Panc1 (cell line): ENCODE data around the gene PCIF1. TPM values are rescaled to one million over a fixed set of nuclear protein-coding genes. Genes with fewer than 3 reads are reported as not detected.
"Not testable (repeated sequence)": the region's sequence is repeated elsewhere in the genome, so short reads cannot be mapped to it uniquely, and the experiment has no call there.

Experiments used
- ATAC-seq: fragments of 200-7000 bp; cut with Tn5 transposase; 2 replicates; pipeline ENCODE4 v1.9.1; 2020; ENCODE audit warnings: mild to moderate bottlenecking, moderate library complexity
- BruUV-seq: library from RNA; stranded (reverse); fragments of 400-500 nt; replicated peaks from 2 replicates; lab custom pipeline; 2021; lab: Mats Ljungman, UMichigan
- CTCF ChIA-PET: fragments of 300-600 bp; sonication (Branson Sonifier 250); formaldehyde crosslinking; loops from one replicate; lab custom pipeline; 2022; ENCODE audit warnings: antibody characterized with exemption; lab: Charles Lee
- POLR2A ChIA-PET: fragments of 300-600 bp; sonication (Branson Sonifier 250); formaldehyde crosslinking; loops from one replicate; lab custom pipeline; 2022; ENCODE audit warnings: antibody characterized with exemption; lab: Charles Lee
- DNase-seq: peaks from one replicate; pipeline ENCODE4 v3.0.0-alpha.2; 2010; ENCODE audit warnings: low read depth, low spot score
- H3K27ac ChIP-seq: 2 replicates; pipeline ENCODE4 v1.5.1; 2011; ENCODE audit warnings: mild to moderate bottlenecking, low read length, inconsistent platforms
- H3K27me3 ChIP-seq: fragments of 200-500 bp; sonication (Bioruptor generic); 2 replicates; pipeline ENCODE4 v1.6.0; 2014; ENCODE audit warnings: low read length, inconsistent platforms; ENCODE audit not compliant: control insufficient read depth, insufficient read depth
- H3K36me3 ChIP-seq: fragments of 200-500 bp; sonication (Bioruptor generic); 2 replicates; pipeline ENCODE4 v1.5.1; 2014; ENCODE audit warnings: inconsistent platforms, mild to moderate bottlenecking, low read length, moderate library complexity; ENCODE audit not compliant: control insufficient read depth, insufficient read depth
- H3K4me1 ChIP-seq: 2 replicates; pipeline ENCODE4 v1.5.1; 2011; ENCODE audit warnings: inconsistent platforms, mild to moderate bottlenecking, low read length, moderate library complexity; ENCODE audit not compliant: control insufficient read depth, insufficient read depth
- H3K4me3 ChIP-seq, 2 experiments: 2 replicates each; pipeline ENCODE4 v1.5.1; 2011 to 2012; ENCODE audit warnings: low read depth in 2 of 2, low read length in 2 of 2, mild to moderate bottlenecking in 2 of 2, inconsistent platforms in 1 of 2, moderate library complexity in 1 of 2
- H3K9me3 ChIP-seq: fragments of 200-500 bp; sonication (Bioruptor generic); 2 replicates; pipeline ENCODE4 v1.5.1; 2014; ENCODE audit warnings: low read depth, mild to moderate bottlenecking, inconsistent platforms, low read length, moderate library complexity; ENCODE audit not compliant: control insufficient read depth, insufficient read depth
- POLR2AphosphoS5 ChIP-seq: IDR thresholded peaks from 2 replicates; pipeline ENCODE4 v1.6.1; 2012; ENCODE audit warnings: mild to moderate bottlenecking, low read depth, low read length, moderate library complexity
- SIN3A ChIP-seq: IDR thresholded peaks from 2 replicates; pipeline ENCODE4 v1.6.1; 2012; ENCODE audit warnings: low read depth, mild to moderate bottlenecking, low read length, moderate library complexity, borderline replicate concordance; ENCODE audit not compliant: insufficient read depth
- TCF7L2 ChIP-seq: IDR thresholded peaks from 2 replicates; pipeline ENCODE4 v1.6.1; 2011; ENCODE audit warnings: mild to moderate bottlenecking, low read depth, low read length, inconsistent platforms
- in situ Hi-C: cut with HindIII; loops from 2 replicates; pipeline ENCODE4 v1.10.0; 2016; ENCODE audit warnings: low sequenced_read_pairs, low pct_unique_long_range_greater_than_20kb
- intact Hi-C: fragments of 100-400 bp; cut with micrococcal nuclease; formaldehyde crosslinking; loops from one replicate; pipeline ENCODE4 v1.10.0; 2022; ENCODE audit not compliant: unreplicated experiment
- total RNA-seq: library from RNA; stranded (reverse); gene quantifications from one replicate; pipeline ENCODE4 v1.2.1, GENCODE V29; 2021; ENCODE audit not compliant: unreplicated experiment
- TF ChIP-seq, protein P1 (sequence below), 2 experiments: IDR thresholded peaks; 2 replicates each; pipeline ENCODE4 v1.6.1; 2011 to 2012; ENCODE audit warnings: low read depth in 2 of 2, control low read depth in 1 of 2, low read length in 1 of 2, mild to moderate bottlenecking in 1 of 2, moderate library complexity in 1 of 2; ENCODE audit not compliant: insufficient read depth in 1 of 2
- TF ChIP-seq, protein P2 (sequence below): fragments of 450-650 bp; IDR thresholded peaks from 2 replicates; pipeline ENCODE4 v1.5.1; 2017; ENCODE audit warnings: mild to moderate bottlenecking

Gene PCIF1
- total RNA-seq, 1 experiment from 2014 or later, result 24.6 TPM

DNA sequence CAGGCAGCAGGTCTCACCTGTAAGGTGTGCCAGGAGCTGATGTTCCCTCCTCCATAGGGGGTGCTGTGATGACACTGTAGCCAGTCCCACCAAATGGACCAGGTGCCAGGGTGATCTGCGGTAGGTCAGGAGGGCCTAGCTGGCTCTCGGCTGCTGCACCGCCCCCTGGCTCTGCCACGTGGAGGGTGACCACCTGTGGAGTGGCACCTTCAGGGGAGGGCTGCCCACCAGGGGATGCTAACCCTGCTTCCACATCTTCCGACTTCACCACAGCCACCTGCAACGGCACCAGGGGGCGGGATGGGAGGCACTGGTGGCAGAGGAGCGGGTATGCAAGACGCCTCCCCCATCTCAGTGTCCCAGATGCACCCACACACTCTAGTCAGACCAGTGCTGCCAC, 19.2 kb downstream of the PCIF1 start:
- in situ Hi-C loops, result no loop called here
- intact Hi-C loops, result no loop called here
- no peaks in the 10 kb centered on the region for H3K9me3 ChIP-seq
- H3K4me3 ChIP-seq, result no peak overlapping the region
- ChIA-PET POLR2A (no interaction called here), CTCF (no interaction called here)
- H3K27ac ChIP-seq, result no peak overlapping the region
- BruUV-seq, result no TSS peak
- ATAC-seq, result no peak
- no peak for TF ChIP-seq TCF7L2
- TF ChIP-seq, protein P1, sequence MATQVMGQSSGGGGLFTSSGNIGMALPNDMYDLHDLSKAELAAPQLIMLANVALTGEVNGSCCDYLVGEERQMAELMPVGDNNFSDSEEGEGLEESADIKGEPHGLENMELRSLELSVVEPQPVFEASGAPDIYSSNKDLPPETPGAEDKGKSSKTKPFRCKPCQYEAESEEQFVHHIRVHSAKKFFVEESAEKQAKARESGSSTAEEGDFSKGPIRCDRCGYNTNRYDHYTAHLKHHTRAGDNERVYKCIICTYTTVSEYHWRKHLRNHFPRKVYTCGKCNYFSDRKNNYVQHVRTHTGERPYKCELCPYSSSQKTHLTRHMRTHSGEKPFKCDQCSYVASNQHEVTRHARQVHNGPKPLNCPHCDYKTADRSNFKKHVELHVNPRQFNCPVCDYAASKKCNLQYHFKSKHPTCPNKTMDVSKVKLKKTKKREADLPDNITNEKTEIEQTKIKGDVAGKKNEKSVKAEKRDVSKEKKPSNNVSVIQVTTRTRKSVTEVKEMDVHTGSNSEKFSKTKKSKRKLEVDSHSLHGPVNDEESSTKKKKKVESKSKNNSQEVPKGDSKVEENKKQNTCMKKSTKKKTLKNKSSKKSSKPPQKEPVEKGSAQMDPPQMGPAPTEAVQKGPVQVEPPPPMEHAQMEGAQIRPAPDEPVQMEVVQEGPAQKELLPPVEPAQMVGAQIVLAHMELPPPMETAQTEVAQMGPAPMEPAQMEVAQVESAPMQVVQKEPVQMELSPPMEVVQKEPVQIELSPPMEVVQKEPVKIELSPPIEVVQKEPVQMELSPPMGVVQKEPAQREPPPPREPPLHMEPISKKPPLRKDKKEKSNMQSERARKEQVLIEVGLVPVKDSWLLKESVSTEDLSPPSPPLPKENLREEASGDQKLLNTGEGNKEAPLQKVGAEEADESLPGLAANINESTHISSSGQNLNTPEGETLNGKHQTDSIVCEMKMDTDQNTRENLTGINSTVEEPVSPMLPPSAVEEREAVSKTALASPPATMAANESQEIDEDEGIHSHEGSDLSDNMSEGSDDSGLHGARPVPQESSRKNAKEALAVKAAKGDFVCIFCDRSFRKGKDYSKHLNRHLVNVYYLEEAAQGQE (IDR thresholded peaks at IDR 0.05; ENCODE audit: insufficient read depth in 1 of 2, low read depth in 2 of 2, low read length in 1 of 2), result no peak
- TF ChIP-seq POLR2AphosphoS5, result no peak
- no peak for TF ChIP-seq SIN3A
- TF ChIP-seq, protein P2, sequence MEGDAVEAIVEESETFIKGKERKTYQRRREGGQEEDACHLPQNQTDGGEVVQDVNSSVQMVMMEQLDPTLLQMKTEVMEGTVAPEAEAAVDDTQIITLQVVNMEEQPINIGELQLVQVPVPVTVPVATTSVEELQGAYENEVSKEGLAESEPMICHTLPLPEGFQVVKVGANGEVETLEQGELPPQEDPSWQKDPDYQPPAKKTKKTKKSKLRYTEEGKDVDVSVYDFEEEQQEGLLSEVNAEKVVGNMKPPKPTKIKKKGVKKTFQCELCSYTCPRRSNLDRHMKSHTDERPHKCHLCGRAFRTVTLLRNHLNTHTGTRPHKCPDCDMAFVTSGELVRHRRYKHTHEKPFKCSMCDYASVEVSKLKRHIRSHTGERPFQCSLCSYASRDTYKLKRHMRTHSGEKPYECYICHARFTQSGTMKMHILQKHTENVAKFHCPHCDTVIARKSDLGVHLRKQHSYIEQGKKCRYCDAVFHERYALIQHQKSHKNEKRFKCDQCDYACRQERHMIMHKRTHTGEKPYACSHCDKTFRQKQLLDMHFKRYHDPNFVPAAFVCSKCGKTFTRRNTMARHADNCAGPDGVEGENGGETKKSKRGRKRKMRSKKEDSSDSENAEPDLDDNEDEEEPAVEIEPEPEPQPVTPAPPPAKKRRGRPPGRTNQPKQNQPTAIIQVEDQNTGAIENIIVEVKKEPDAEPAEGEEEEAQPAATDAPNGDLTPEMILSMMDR, result no peak
- H3K36me3 ChIP-seq, result peaks cover 2% of the 10 kb centered on the region; the same call in 1 of the 2 replicates
- H3K4me1 ChIP-seq, result no peaks in the 10 kb centered on the region
- DNase-seq, result no peak
- no peaks in the 10 kb centered on the region for H3K27me3 ChIP-seq

DNA sequence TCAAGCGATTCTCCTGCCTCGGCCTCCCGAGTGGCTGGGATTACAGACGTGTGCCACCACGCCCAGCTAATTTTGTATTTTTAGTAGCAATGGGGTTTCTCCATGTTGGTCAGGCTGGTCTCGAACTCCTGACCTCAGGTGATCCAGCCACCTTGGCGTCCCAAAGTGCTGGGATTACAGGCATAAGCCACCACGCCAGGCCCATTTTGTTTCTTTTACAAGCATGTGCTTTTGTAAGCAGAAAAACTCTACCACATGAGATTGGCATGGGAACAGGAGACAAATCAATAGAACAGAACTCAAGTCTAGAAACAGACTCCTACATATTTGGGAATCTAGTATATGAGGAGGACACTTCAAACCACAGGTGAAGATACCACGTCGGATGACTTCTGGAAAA, 21.8 kb downstream of the PCIF1 start:
- H3K4me1 ChIP-seq, CTCF ChIA-PET, H3K27me3 ChIP-seq, H3K9me3 ChIP-seq, H3K4me3 ChIP-seq, POLR2A ChIA-PET, DNase-seq, intact Hi-C loops, BruUV-seq, ATAC-seq, in situ Hi-C loops, H3K27ac ChIP-seq, H3K36me3 ChIP-seq: not testable (repeated sequence)

DNA sequence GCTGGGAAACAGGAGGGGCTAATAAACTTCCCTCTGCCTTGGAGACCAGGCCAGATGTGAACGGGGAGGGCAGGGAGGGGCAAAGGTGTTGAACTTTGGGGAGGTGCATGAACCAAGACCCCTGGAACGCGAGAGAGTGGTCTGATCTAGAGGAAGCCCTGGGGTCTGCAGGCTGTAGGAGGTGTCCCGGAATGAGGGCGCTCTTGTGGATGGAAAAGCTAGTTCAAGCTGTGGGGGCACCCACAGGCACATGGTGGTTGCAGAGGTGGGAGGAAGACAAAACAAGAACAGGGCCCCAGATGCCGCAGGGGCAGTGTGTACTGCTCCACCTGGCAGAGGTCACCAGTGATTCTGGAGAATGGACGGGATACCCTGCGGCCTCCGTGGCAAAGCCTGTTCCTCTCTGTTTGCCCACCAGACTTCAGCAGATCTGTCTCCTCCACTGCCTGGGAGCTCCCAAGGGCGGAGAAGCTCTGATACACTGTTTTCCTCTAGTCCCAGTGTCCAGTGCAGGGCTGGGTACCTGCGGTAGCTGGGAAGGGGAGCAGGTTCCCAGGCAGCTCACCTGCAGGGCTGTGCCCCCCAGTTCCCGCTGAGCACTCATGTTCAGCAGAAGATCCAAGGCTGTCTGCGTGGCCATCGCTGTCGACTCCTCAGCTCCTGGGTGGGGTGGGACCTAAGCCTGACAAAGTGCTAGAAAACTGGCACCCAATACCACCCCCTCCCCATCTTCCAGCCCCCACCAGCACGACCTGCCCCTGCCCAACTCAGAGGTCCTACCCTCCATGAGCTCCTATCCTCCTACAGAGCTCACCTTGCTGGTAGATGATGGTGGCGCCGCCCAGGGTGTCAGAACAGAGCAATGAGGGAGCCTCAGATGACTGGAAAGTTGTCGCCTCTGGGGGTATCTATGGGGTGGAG, 22.8 kb downstream of the PCIF1 start:
- intact Hi-C loops, result no loop called here
- no peak overlapping the region for H3K4me3 ChIP-seq
- no peaks in the 10 kb centered on the region for H3K9me3 ChIP-seq
- CTCF ChIA-PET, result no interaction called here
- DNase-seq (no peak), ATAC-seq (no peak; the same call in 1 of the 2 replicates)
- H3K4me1 ChIP-seq, result no peaks in the 10 kb centered on the region
- TF ChIP-seq, protein P1 (IDR thresholded peaks at IDR 0.05; ENCODE audit: insufficient read depth in 1 of 2, low read depth in 2 of 2, low read length in 1 of 2), result no peak
- TF ChIP-seq TCF7L2, result no peak
- TF ChIP-seq, protein P2, result no peak
- TF ChIP-seq SIN3A, result no peak
- TF ChIP-seq POLR2AphosphoS5, result no peak
- BruUV-seq, result no TSS peak
- no peak overlapping the region for H3K27ac ChIP-seq
- POLR2A ChIA-PET, result interaction anchor here (0.5 kb wide), 1 partner anchor 14 kb away, joined by 7 read pairs; no protein-coding TSS in a partner anchor
- H3K36me3 ChIP-seq, result peaks cover 9% of the 10 kb centered on the region
- H3K27me3 ChIP-seq, result no peaks in the 10 kb centered on the region
- in situ Hi-C loops, result no loop called here
